Colonic mucosa (tissue), 4 donors: ENCODE data around the gene CDC5L. TPM values are rescaled to one million over a fixed set of nuclear protein-coding genes. Genes with fewer than 3 reads are reported as not detected.
A peak's percentile ranks its signal among the peaks of the same experiment; 100 is the strongest.

ENCODE experiments used
- DNase-seq: peaks from one replicate; pipeline ENCODE4 v3.0.0-alpha.2; 2020
- H3K27ac ChIP-seq: fragments of 200-600 bp; one replicate; pipeline ENCODE4 v1.8.0; 2021
- H3K27me3 ChIP-seq: fragments of 200-600 bp; one replicate; pipeline ENCODE4 v1.8.0; 2021
- H3K36me3 ChIP-seq: fragments of 200-600 bp; one replicate; pipeline ENCODE4 v1.8.0; 2021
- H3K4me1 ChIP-seq: fragments of 200-600 bp; one replicate; pipeline ENCODE4 v1.8.0; 2021; ENCODE audit warnings: mild to moderate bottlenecking
- H3K4me3 ChIP-seq: fragments of 200-600 bp; one replicate; pipeline ENCODE4 v1.8.0; 2021
- H3K9ac ChIP-seq, 2 donors: one replicate each; pipeline ENCODE4 v1.7.0; 2013; ENCODE audit warnings: control low read depth in 2 of 2, low read depth in 2 of 2, low read length in 2 of 2
- H3K9me3 ChIP-seq: fragments of 200-600 bp; one replicate; pipeline ENCODE4 v1.8.0; 2021
- CTCF ChIP-seq: fragments of 200-600 bp; IDR thresholded peaks from one replicate; pipeline ENCODE4 v1.8.0; 2022; ENCODE audit warnings: antibody characterized with exemption, mild to moderate bottlenecking
- intact Hi-C: fragments of 100-400 bp; cut with DNase I; formaldehyde crosslinking; loops from one replicate; pipeline ENCODE4 v1.14.1; 2022
- total RNA-seq, 2 donors: library from RNA; stranded (reverse); fragmentation: NEBNext Ultra II Directional in 1 of 2; extraction: Animal tissue kit (Norgen Biotek cat#: 25700) in 1 of 2; gene quantifications; one replicate each; pipeline ENCODE4 v1.2.1, GENCODE V29; 2021
- donor health status: healthy.
- donor health status: DM: no; HTN: no; CAD: no.
- donor health status: DM: no; HTN: no; CAD: no.

The CDC5L gene
- total RNA-seq, 2 donors from 2014 or later, result 20.6 to 20.8 TPM

DNA sequence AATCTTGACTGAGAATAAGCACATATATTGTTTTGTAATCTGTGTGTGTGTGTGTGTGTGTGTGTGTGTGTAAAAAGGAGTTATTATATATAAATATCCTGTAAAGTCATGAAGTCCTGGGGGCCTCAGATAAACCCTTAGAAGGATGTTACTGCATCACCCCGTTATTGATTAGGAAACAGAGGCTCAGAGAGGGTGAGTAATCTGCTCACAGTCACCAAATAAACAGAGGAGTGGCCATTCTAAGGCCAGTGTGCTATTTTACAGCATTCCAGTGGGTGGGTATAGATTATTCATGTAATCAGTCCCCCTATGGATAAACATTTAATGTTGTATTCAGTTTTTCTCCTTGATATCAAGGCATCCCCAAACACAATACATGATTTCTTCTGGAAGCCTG is 87.1 kb downstream of the CDC5L start:
- DNase-seq, result no peak
- Histone ChIP-seq H3K9ac (no peak overlapping the region), H3K4me3 (no peak overlapping the region), H3K4me1 (no peaks in the 10 kb centered on the region), H3K27me3 (no peaks in the 10 kb centered on the region), H3K36me3 (no peaks in the 10 kb centered on the region), H3K9me3 (no peaks in the 10 kb centered on the region), H3K27ac (no peak overlapping the region)
- no peak for TF ChIP-seq CTCF
- intact Hi-C loops, result loop anchor here (5.0 to 10.0 kb wide), 3 partner anchors 178 to 1448 kb away; no protein-coding TSS in a partner anchor

DNA sequence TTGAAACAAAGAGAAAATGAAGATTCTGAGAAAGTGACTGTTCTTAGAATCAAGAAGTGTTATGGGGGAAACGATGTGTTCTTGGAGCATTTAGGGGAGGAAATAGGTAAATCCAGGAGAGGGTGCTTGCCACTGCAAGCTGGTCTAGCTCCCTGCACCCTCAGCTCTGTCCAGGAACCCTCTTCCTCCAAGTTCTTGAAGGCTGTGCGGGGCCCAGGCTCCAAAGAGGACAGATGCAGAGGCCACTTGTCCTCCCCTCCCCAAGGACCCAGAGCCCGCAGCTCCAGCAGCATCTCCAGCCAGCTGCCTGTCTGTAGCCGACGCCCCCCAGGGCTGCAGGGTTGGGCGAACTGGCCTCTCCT is 87.9 kb downstream of the CDC5L start:
- DNase-seq, result no peak
- H3K9me3 ChIP-seq, result no peaks in the 10 kb centered on the region
- H3K9ac ChIP-seq, result peak overlapping the region in 1 of 2 donors; percentile 37
- no peaks in the 10 kb centered on the region for H3K27me3 ChIP-seq
- no peaks in the 10 kb centered on the region for H3K36me3 ChIP-seq
- H3K4me3 ChIP-seq, result no peak overlapping the region
- intact Hi-C loops, result loop anchor here (5.0 to 10.0 kb wide), 3 partner anchors 177 to 1447 kb away; no protein-coding TSS in a partner anchor
- no peaks in the 10 kb centered on the region for H3K4me1 ChIP-seq
- TF ChIP-seq CTCF, result no peak
- no peak overlapping the region for H3K27ac ChIP-seq

DNA sequence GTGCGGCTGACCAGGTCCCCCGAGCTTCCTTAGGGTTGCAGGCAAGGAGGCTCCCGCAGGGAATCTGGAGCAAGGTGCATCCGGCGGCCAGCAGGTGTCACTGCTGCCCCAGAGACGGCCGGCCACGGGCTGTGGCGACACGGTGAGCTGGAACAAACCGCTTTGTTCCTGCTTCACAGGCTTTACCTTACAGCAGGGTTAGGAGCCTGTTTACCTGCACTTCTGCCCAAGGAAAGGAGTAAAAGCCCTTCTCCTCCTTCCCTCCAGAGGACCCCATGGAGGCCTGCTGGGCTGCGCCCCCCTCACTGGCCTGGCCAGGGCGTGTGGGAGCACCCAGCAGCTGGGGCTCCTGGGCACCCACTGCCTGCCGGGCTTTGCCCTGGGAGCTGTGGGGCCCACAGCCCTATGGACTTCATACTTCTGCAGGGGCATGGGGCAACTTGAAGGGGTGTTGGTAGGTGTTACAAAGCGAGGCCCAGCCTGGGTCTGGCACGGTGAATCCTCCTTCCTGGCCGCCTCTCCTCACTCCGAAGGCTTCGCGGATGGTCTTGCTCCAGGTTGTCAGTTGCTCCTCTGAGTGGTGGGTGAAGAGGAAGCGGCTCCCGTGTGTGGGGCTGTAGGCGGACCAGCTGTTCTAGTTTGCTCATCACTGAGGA is 88.4 kb downstream of the CDC5L start:
- Histone ChIP-seq H3K36me3 (no peaks in the 10 kb centered on the region), H3K4me1 (no peaks in the 10 kb centered on the region), H3K4me3 (no peak overlapping the region), H3K27me3 (no peaks in the 10 kb centered on the region), H3K27ac (no peak overlapping the region), H3K9ac (peak overlapping the region; percentile 28 to 37), H3K9me3 (no peaks in the 10 kb centered on the region)
- intact Hi-C loops, result loop anchor here (5.0 to 10.0 kb wide), 3 partner anchors 176 to 1446 kb away; no protein-coding TSS in a partner anchor
- peak; percentile 82 for DNase-seq
- peak; percentile 89 for TF ChIP-seq CTCF

DNA sequence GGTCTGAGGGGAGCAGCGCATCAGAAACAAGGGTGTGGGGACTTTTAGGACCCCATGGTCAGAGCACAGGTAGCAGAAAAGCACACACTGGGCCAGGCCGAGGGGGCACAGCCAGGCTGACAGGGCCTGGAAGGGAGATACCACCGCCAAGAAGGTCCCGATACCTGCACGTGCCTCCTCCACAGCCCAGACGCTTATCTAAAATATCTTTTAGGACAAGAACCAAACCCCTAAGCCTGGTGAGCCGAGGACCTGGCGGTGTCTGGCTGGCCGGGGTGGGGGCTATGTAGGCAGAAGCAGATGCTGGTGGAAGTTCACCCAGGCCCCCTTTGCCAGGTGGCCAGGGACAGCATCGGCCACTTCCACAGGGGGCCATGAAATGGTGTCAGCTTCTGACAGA is 89.3 kb downstream of the CDC5L start:
- intact Hi-C loops, result loop anchor here (5.0 to 10.0 kb wide), 3 partner anchors 175 to 1445 kb away; no protein-coding TSS in a partner anchor
- Histone ChIP-seq H3K4me3 (no peak overlapping the region), H3K27me3 (no peaks in the 10 kb centered on the region), H3K9ac (no peak overlapping the region), H3K36me3 (no peaks in the 10 kb centered on the region), H3K27ac (no peak overlapping the region), H3K4me1 (no peaks in the 10 kb centered on the region), H3K9me3 (no peaks in the 10 kb centered on the region)
- DNase-seq, result no peak
- TF ChIP-seq CTCF, result no peak

DNA sequence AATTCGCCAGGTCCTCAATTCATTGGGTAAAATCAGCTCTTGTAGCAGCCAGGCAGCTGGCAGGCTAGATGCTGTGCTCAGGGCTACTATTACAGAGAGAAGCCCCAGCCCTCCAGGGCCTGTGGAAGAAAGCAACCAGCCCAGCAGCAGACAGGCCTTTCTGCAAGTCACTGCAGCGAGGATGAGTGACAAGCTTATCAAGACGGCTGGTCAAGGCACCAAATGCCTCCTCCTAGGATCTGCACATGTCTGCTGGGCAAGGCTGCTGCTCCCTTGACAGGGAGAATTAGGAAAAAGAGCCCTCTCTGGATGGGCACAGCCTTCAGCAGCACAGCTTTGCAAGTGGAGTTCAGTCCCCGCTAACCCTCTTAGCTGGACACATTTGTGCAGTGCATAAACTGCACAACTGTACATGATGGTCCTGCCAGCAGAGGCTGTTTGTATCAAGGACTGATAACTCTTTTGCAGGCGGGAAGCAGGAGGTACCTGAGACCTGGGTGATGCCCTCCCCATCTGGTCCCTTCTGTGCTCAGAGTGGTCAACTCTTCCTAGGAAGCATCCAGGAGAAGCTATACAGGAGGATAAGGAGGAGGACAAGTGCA is 89.9 kb downstream of the CDC5L start:
- Histone ChIP-seq H3K9ac (no peak overlapping the region), H3K4me1 (no peaks in the 10 kb centered on the region), H3K27ac (no peak overlapping the region), H3K4me3 (no peak overlapping the region), H3K9me3 (no peaks in the 10 kb centered on the region), H3K36me3 (no peaks in the 10 kb centered on the region), H3K27me3 (no peaks in the 10 kb centered on the region)
- intact Hi-C loops, result loop anchor here (5.0 to 10.0 kb wide), 3 partner anchors 175 to 1445 kb away; no protein-coding TSS in a partner anchor
- DNase-seq, result no peak
- no peak for TF ChIP-seq CTCF
